GM12878 (cell line): Measurements from ENCODE around the gene CELSR1. TPM values are rescaled to one million over a fixed set of nuclear protein-coding genes. Genes with fewer than 3 reads are reported as not detected.

Experiments
- ATAC-seq: fragments of 200-7000 bp; cut with Tn5 transposase; 3 replicates; pipeline ENCODE4 v1.9.1; 2020; ENCODE audit warnings: mild to moderate bottlenecking, moderate library complexity
- BruUV-seq: library from RNA; stranded (reverse); fragments of 400-500 nt; replicated peaks from 2 replicates; lab custom pipeline; 2021; lab: Mats Ljungman, UMichigan
- CTCF ChIA-PET: fragments of 300-600 bp; sonication (Branson Sonifier 250); formaldehyde crosslinking; extraction: SDS; loops from one replicate; lab custom pipeline; 2021; ENCODE audit warnings: inconsistent platforms; lab: Yijun Ruan, JAX
- POLR2A ChIA-PET: fragments of 350-600 bp; formaldehyde crosslinking; extraction: SDS; loops from one replicate; lab custom pipeline; 2021; ENCODE audit warnings: inconsistent platforms; lab: Charles Lee
- RAD21 ChIA-PET: fragments of 300-600 bp; sonication (Branson Sonifier 250); formaldehyde crosslinking; loops from one replicate; lab custom pipeline; 2023; ENCODE audit warnings: antibody characterized with exemption; ENCODE audit not compliant: unreplicated experiment; lab: Charles Lee
- SMC1A ChIA-PET: fragments of 300-600 bp; sonication (Branson Sonifier 250); formaldehyde crosslinking; loops from one replicate; lab custom pipeline; 2023; ENCODE audit not compliant: unreplicated experiment, uncharacterized antibody; lab: Charles Lee
- DNase-seq: peaks from one replicate; pipeline ENCODE4 v3.0.0-alpha.2; 2011; ENCODE audit warnings: low read depth, low spot score
- FAIRE-seq: peaks from 3 replicates; lab custom pipeline; 2011; peaks lifted over from hg19 to GRCh38; lab: Jason Lieb, UNC
- H2AFZ ChIP-seq: 2 replicates; pipeline ENCODE4 v1.6.0; 2011; ENCODE audit warnings: low read depth, low read length, control low read depth; ENCODE audit not compliant: control insufficient read depth
- H3K27ac ChIP-seq: 2 replicates; pipeline ENCODE4 v1.5.1; 2011; ENCODE audit warnings: control low read depth; ENCODE audit not compliant: control insufficient read depth, insufficient read depth
- H3K27me3 ChIP-seq, 2 experiments: replicated peaks in 1 of 2; 2 replicates each; pipeline versions ENCODE4 v1.6.0 to v1.6.1; 2011; ENCODE audit warnings: low read length in 1 of 2; ENCODE audit not compliant: control insufficient read depth in 2 of 2, insufficient read depth in 2 of 2
- H3K36me3 ChIP-seq, 2 experiments: 2 replicates each; pipeline ENCODE4 v1.5.1; 2011; ENCODE audit warnings: low read length in 1 of 2; ENCODE audit not compliant: control insufficient read depth in 2 of 2, insufficient read depth in 2 of 2
- H3K4me1 ChIP-seq: 2 replicates; pipeline ENCODE4 v1.6.1; 2011; ENCODE audit warnings: mild to moderate bottlenecking, low read length, moderate library complexity, mixed read lengths; ENCODE audit not compliant: control insufficient read depth, insufficient read depth
- H3K4me2 ChIP-seq: 2 replicates; pipeline ENCODE4 v1.6.0; 2011; ENCODE audit warnings: control low read depth; ENCODE audit not compliant: control insufficient read depth, insufficient read depth
- H3K4me3 ChIP-seq: fragments of 200-600 bp; sonication (generic); 2 replicates; pipeline ENCODE4 v1.5.1; 2016
- H3K79me2 ChIP-seq: 2 replicates; pipeline ENCODE4 v1.6.0; 2011; ENCODE audit warnings: low read length; ENCODE audit not compliant: control insufficient read depth, insufficient read depth
- H3K9ac ChIP-seq: 2 replicates; pipeline ENCODE4 v1.8.0; 2011; ENCODE audit warnings: low read length, control low read depth, mixed read lengths; ENCODE audit not compliant: control insufficient read depth, insufficient read depth
- H3K9me3 ChIP-seq: replicated peaks from 3 replicates; pipeline ENCODE4 v1.5.1; 2011; ENCODE audit warnings: mild to moderate bottlenecking, low read length; ENCODE audit not compliant: control insufficient read depth, insufficient read depth
- H4K20me1 ChIP-seq: 2 replicates; pipeline ENCODE4 v1.6.0; 2011; ENCODE audit not compliant: control insufficient read depth, insufficient read depth
- NRF1 ChIP-seq: conservative IDR thresholded peaks from 2 replicates; pipeline ENCODE4 v1.6.1; 2011; ENCODE audit warnings: mild to moderate bottlenecking, low read depth, low read length, improper control_type of control experiment
- RELB ChIP-seq: fragments of 450-650 bp; IDR thresholded peaks from 2 replicates; pipeline ENCODE4 v1.6.1; 2017; ENCODE audit warnings: low read depth, mild to moderate bottlenecking, moderate library complexity
- WGBS: methylation state at CpG from one replicate; pipeline ENCODE4 v1.1.6; 2016; ENCODE audit warnings: low lambda C conversion rate; ENCODE audit not compliant: insufficient replicate concordance, insufficient coverage; ENCODE audit errors: missing lambda C conversion rate; 5-methylcytosine and 5-hydroxymethylcytosine counted together
- in situ Hi-C: fragments of 300-500 bp; cut with MboI; formaldehyde crosslinking; loops from 9 replicates; pipeline ENCODE4 v1.14.3; 2018; ENCODE audit warnings: mixed read lengths
- intact Hi-C: fragments of 100-400 bp; cut with micrococcal nuclease; formaldehyde crosslinking; loops from one replicate; pipeline ENCODE4 v1.14.2; 2022; ENCODE audit not compliant: unreplicated experiment
- polyA plus RNA-seq, 11 experiments: library from polyadenylated mRNA; depleted of rRNA in 4 of 11; unstranded in 6 of 11; stranded (reverse) in 5 of 11; fragments of >200 nt; fragmentation: Nextera tagmentation in 4 of 11; fragmentation: Illumina TruSeq in 1 of 11; extraction: Ambion mirVana in 4 of 11; extraction: Trizol in 1 of 11; gene quantifications; 1 replicate in 1 of 11; 2 replicates in 10 of 11; pipeline versions ENCODE4 v1.2.1 to v1.2.3, GENCODE V29; 2011 to 2016; ENCODE audit warnings: inconsistent platforms in 2 of 11, missing spikeins in 2 of 11, low read depth in 1 of 11
- total RNA-seq, 4 experiments: library from RNA; depleted of rRNA in 3 of 4; stranded (reverse); fragments of >200 nt in 3 of 4; fragmentation: Illumina TruSeq in 1 of 4; extraction: Trizol in 1 of 4; gene quantifications; 2 replicates each; pipeline versions ENCODE4 v1.2.1 to v1.2.3, GENCODE V29; 2013 to 2021

Gene CELSR1
- total and polyA plus RNA-seq, 10 of the 15 experiments (the other 5 are each of a cell fraction or from before 2014, with no cell fraction given) = 0.05 to 1.7 (median 0.35) TPM; not detected in 2

- no peak for TF ChIP-seq RELB
Measured at GRCh38 chr22:46574438-46574992, 37.1 kb upstream of the CELSR1 start (continued).

- no peak for FAIRE-seq
- Histone ChIP-seq H3K4me2 (no peak overlapping the region), H3K79me2 (no peaks in the 10 kb centered on the region; the same call in 1 of the 2 replicates), H2AFZ (no peak overlapping the region), H3K9ac (no peak overlapping the region), H3K27me3 (no peaks in the 10 kb centered on the region; a peak in 1 of 4 replicates), H3K4me1 (0 out of 2 replicates have a peak, but pooled peaks cover 5% of the 10 kb centered on the region), H3K27ac (no peak overlapping the region), H3K9me3 (peaks cover 5% of the 10 kb centered on the region; the same call in 1 of the 3 replicates), H3K4me3 (no peak overlapping the region), H4K20me1 (no peaks in the 10 kb centered on the region), H3K36me3 (no peaks in the 10 kb centered on the region)
- ChIA-PET CTCF (no interaction called here), RAD21 (no interaction called here), POLR2A (no interaction called here), SMC1A (interaction anchor here (1.2 kb wide), 1 partner anchor 206 kb away, joined by 3 read pairs; no protein-coding TSS in a partner anchor)
- no TSS peak for BruUV-seq
- intact Hi-C loops = no loop called here
- no peak for ATAC-seq
- no peak for DNase-seq
- in situ Hi-C loops = loop anchor here (25.0 kb wide), 1 partner anchor 1913 kb away; a partner anchor contains a TSS
- TF ChIP-seq NRF1 = no peak
- 55% methylated on average over 18 of the region's 18 CpGs for WGBS
Measured at GRCh38 chr22:46573781-46574437, 36.5 kb upstream of the CELSR1 start.
